GM13977 (cell line): ENCODE results near the gene OR5AS1.
"Not testable (repeated sequence)": the region's sequence is repeated elsewhere in the genome, so short reads cannot be mapped to it uniquely, and the experiment has no call there.

ENCODE experiments used
- DNase-seq: peaks from one replicate; pipeline ENCODE4 v3.0.0; 2012; ENCODE audit warnings: low spot score
- in situ Hi-C: fragments of 300-500 bp; cut with MboI; formaldehyde crosslinking; loops from one replicate; pipeline ENCODE4 v1.12.0; 2022; ENCODE audit warnings: low sequenced_read_pairs, low pct_unique_long_range_greater_than_20kb, mixed read lengths, inconsistent platforms; ENCODE audit not compliant: unreplicated experiment
- TF ChIP-seq, protein P1 (sequence below): IDR thresholded peaks from 2 replicates; pipeline ENCODE4 v1.5.1; 2012; ENCODE audit warnings: mild to moderate bottlenecking, control low read depth; ENCODE audit not compliant: insufficient read depth; ENCODE audit errors: extremely low read depth, missing control alignments

The OR5AS1 gene

DNA sequence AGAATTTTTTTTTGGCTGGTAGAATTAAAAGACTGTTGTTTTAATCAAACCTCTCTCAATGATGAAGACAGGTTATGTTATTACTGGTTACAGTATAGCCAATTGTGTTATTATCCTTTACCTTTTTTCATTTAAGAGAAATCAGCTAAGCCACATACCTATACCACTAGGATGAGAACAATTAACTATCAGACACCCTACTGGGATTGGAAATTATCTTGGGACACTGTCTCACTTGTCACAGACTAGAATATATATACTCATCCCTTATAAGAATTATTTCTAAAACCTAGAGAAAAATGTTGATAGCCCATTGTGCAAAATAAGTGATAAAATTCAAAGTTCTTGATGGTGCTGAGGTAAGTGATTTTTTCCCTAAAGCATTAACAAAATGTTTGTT lies at the start of gene OR5AS1:
TSS of gene OR5AS1 (plus strand) at position 301 of the 400 bp plus-strand sequence. CDS start 2,765 bp downstream, outside the sequence.
- in situ Hi-C loops: no loop called here
- TF ChIP-seq, protein P1, sequence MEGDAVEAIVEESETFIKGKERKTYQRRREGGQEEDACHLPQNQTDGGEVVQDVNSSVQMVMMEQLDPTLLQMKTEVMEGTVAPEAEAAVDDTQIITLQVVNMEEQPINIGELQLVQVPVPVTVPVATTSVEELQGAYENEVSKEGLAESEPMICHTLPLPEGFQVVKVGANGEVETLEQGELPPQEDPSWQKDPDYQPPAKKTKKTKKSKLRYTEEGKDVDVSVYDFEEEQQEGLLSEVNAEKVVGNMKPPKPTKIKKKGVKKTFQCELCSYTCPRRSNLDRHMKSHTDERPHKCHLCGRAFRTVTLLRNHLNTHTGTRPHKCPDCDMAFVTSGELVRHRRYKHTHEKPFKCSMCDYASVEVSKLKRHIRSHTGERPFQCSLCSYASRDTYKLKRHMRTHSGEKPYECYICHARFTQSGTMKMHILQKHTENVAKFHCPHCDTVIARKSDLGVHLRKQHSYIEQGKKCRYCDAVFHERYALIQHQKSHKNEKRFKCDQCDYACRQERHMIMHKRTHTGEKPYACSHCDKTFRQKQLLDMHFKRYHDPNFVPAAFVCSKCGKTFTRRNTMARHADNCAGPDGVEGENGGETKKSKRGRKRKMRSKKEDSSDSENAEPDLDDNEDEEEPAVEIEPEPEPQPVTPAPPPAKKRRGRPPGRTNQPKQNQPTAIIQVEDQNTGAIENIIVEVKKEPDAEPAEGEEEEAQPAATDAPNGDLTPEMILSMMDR: no peak
- no peak for DNase-seq

DNA sequence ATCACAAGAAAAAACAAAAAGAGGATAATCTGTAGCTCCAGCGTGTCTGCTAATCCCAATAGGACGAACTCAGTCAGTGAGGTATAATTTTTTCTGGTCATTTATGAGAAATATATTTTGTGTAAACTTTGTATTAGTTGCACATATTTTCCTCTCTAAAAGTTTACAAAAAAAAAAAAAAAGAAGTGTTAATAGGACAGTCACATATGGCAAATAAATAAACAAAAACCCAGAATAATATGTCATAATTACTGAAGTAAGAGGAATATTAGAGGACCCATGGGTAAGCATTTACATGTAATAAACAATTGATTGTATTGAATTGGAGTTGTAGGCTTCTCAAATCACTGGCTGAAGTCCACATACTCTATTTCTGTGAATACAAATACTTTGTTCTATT lies 32.9 kb upstream of the OR5AS1 start, which contains the start of gene OR5F1:
TSS of gene OR5F1 (minus strand) at position 101 of the 400 bp plus-strand sequence. CDS start at position 101, 0 bp downstream.
- in situ Hi-C loops: no loop called here
- no peak for DNase-seq
- TF ChIP-seq, protein P1: no peak

DNA sequence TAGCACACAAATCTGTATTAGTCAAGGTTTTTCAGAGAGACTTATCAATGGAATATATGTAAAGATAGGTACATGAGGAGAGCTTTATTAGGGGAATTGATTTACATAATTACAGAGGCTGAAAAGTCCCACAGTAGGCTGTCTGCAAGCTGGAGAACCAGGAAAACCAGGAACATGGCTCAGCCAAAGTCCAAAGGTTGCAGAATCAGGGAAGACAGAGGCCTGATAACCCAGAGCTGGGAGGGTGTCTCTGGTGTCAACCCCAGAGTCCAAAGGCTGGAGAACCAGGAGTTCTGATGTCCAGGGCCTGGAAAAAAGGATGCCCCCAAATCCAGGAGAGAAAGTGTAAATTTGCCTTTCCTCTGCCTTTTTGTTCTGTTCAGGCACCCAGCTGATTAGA lies 16.7 kb upstream of the OR5AS1 start:
- no peak for DNase-seq
- TF ChIP-seq, protein P1: no peak
- in situ Hi-C loops: no loop called here

DNA sequence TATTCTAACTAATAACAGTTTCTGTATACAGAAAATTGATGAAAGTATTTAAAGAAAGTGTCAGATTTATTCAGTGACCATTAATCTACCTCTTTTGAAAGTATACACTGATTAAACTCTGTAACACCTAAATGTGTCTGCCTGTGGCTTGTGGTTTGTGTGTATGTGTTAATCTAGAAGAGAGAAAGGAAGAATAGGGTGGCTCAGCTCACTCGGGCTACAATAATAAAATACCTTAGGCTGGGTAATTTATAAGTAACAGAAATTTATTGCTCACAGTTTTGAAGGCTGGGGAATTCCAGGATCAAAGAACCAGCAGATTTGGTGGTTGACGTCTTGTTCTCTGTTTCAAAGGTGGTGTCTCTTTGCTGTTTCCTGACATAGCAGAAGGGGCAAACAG lies 13.6 kb upstream of the OR5AS1 start:
- TF ChIP-seq, protein P1: no peak
- in situ Hi-C loops: no loop called here
- no peak for DNase-seq

DNA sequence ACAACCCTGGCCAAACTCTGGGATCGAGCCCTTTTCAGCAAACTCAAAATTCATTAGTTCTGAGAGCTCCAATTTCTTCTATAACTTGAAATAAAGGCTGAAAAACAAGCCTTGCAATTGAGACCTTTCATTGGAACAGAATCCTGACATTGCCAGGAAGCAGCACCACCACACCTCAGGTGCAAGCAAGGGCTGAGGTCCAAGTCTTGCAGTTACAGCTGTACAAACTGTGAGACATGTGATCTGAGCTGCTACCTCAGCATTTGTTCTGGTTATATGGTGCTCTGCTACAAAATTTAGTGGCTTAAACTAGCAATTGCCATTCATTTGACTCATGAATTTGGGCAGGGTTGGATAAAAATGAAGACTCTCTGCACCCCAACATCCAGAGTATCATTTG lies 18.1 kb downstream of the OR5AS1 start:
- in situ Hi-C loops: no loop called here
- DNase-seq: no peak
- TF ChIP-seq, protein P1: no peak

DNA sequence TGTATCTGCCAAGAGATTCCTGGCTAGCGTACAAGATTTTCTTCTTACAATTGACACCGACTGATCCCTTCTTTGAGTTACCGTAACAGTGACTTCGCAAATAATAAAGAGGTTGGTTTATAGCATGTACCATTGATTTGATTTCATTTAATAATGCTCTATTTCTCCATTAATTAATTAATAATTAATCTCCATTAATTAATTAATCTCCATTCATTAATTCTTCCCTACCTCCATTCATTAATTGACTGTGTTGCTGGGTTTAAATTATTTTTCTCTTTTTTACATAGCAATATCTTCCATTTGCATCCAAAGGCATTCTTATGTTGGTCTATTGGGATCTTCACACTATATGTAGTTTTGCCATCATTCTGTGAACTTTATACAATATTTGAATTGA lies 21.0 kb downstream of the OR5AS1 start:
- DNase-seq: no peak
- TF ChIP-seq, protein P1: no peak
- in situ Hi-C loops: no loop called here

DNA sequence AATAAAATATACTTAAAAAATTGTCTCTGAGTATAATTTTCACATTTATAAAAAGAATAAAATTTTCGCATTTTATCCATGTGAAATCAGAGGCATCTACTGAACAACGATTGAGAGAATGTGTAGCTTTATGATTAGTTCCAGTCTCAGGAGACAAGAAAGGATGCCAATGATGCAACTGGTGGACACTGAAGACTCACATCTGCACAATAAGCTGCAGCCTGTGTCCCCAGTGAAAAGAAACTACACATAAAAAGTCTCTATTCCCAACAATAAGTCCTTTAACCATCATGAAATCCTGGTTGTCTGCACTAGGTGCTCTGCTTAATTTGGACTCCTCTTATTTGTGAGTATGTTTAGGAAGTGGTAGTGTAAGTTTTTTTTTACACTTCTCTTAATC lies 22.0 kb downstream of the OR5AS1 start:
- in situ Hi-C loops: no loop called here
- TF ChIP-seq, protein P1: no peak
- DNase-seq: no peak

DNA sequence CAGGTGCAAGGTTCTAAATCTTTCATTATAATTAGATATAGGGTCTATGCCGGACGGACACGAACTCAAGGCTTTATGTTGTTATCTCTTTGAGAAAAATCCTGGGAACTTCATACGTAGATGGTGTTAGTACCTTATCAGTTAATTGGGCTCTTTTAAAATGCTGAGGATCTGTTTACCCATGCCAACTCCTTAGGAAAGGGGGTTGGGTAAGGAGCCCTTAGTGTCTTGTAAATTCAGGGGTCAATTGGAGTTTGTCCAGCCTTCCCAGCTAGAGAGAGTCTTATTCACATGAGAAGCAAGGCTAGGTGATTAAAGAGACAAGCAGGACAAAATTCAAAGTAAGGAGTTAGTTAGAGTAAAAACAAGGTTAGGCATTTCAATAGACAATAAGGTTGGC lies 28.9 kb downstream of the OR5AS1 start:
- DNase-seq, in situ Hi-C loops: not testable (repeated sequence)

DNA sequence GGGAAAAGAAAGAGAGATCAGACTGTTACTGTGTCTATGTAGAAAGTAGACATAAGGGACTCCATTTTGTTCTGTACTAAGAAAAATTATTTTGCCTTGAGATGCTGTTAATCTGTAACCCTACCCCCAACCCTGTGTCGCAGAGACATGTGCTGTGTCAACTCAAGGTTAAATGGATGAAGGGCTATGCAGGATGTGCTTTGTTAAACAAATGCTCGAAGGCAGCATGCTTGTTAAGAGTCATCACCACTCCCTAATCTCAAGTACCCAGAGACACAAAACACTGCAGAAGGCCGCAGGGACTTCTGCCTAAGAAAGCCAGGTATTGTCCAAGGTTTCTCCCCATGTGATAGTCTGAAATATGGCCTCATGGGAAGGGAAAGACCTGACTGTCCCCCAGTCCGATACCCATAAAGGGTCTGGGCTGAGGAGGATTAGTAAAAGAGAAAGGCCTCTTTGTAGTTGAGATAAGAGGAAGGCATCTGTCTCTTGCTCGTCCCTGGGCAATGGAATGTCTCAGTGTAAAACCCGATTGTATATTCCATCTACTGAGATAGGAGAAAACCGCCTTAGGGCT lies 30.3 kb downstream of the OR5AS1 start:
- DNase-seq, in situ Hi-C loops: not testable (repeated sequence)
